GM12875 (cell line): ENCODE measurements around the gene UBE2G2.

Source experiments
- H3K4me3 ChIP-seq: one replicate; pipeline ENCODE4 v1.5.1; 2011; ENCODE audit warnings: low read depth, low read length, control low read depth
- CTCF ChIP-seq: IDR thresholded peaks from 2 replicates; pipeline ENCODE4 v1.5.1; 2011; ENCODE audit warnings: low read depth, mild to moderate bottlenecking, control low read depth, inconsistent platforms, low read length, moderate library complexity, borderline replicate concordance; ENCODE audit not compliant: insufficient read depth

Gene UBE2G2

DNA sequence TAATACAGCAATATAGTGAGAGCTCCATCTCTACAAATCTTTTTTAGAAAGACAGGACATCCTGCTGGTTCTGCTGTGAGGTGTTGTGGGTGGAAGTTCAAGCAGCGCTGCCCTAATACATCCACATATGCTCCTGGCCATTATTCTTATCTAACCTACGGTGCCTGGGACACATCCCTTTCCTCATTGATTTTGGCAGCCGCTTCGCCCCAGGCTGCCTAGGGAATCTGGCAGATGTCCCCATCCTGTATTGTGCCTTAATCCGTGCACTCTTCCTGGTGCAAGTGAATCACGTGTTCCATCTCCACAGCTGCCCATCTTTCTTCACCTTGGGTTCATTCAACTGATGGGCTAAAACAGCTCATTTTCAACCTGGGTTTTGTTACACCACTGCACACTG is 3.1 kb upstream of the UBE2G2 start:
- TF ChIP-seq CTCF, result no peak
- H3K4me3 ChIP-seq, result no peak overlapping the region

GRCh38 chr21:44803651-44804050 is 2.0 kb upstream of the UBE2G2 start:
- H3K4me3 ChIP-seq, result no peak overlapping the region
- TF ChIP-seq CTCF, result no peak

DNA sequence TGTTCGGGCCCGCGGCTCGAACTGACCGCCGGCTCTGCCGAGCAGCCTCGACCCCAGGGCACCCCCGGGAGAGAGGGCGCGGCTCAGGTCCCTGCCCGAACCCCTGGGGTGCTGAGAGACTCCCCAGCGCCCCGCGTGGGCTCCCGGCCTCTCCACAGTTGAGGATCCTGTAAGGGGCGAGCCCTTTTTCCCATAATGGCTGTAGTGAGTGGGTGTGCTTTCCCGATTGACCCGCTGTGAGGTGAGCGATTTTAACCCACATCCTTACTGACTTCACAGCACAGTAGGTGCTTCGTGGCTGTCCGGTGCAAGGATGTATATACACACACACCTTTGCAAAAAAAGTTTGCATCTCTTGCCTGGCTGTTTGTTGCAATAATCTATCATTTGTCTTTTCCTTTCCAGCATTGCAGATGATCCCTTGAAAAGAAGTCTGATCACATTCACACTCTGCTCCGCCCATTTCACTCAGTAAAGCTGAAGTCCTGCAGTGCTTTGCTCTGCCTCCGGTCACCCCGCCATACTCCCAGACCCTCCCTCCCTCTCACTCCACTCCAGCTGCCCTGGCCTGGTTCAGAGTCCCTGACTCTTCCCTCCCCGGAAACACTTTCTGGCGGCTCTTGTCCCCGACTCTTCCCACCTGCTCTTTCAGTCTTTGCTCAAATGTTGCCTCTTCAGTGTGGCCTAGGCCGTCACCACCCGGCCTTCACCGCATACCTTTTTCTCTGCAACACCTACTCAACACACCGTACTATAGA is 955 bp upstream of the UBE2G2 start:
- peak; percentile 23; the same call in 1 of the 2 replicates for TF ChIP-seq CTCF
- H3K4me3 ChIP-seq, result peak overlapping the region; percentile 93

GRCh38 chr21:44800971-44801467 is 601 bp downstream of the UBE2G2 start:
- TF ChIP-seq CTCF, result peak; percentile 34; the same call in 1 of the 2 replicates

GRCh38 chr21:44800103-44800502 is 1.5 kb downstream of the UBE2G2 start:
- peak overlapping the region; percentile 93 for H3K4me3 ChIP-seq
- TF ChIP-seq CTCF, result no peak

More at GRCh38 chr21:44800971-44801467, 601 bp downstream of the UBE2G2 start:
- peak overlapping the region; percentile 93 for H3K4me3 ChIP-seq

- no peak for TF ChIP-seq CTCF
- no peak overlapping the region for H3K4me3 ChIP-seq
Measured at GRCh38 chr21:44799646-44800045, 2.0 kb downstream of the UBE2G2 start.

DNA sequence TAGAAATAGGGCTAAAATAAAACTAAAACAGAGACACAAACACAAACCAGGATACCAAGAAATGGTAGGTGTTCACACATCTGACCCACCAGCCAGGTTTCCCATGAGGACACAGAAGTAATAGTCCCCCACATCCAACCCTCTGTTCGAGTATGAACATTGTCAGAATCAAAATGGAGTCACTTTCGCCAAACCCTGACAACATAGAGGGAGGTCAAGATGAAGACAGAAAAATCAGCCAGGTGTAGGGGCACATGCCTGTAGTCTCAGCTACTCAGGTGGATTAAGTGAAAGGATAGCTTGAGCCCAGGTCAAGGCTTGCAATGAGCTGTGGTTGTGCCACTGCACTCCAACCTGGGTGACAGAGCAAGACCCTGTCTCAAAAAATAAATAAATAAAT is 3.8 kb downstream of the UBE2G2 start:
- no peak for TF ChIP-seq CTCF

More for the DNA sequence above, 3.8 kb downstream of the UBE2G2 start:
- H3K4me3 ChIP-seq, result no peak overlapping the region
